Type B pancreatic cell (in vitro differentiated cells): ENCODE results near the gene CTNNA3. TPM values are rescaled to one million over a fixed set of nuclear protein-coding genes. Genes with fewer than 3 reads are reported as not detected.
"Not testable (repeated sequence)": the region's sequence is repeated elsewhere in the genome, so short reads cannot be mapped to it uniquely, and the experiment has no call there.

Source experiments
- DNase-seq: peaks from one replicate; pipeline ENCODE4 v3.0.0; 2021; ENCODE audit warnings: mixed read lengths; ENCODE audit not compliant: unreplicated experiment; ENCODE audit errors: extremely low spot score
- H3K27ac Mint-ChIP-seq: 2 replicates; pipeline ENCODE4 v1.8.0; 2021; ENCODE audit warnings: mild to moderate bottlenecking, mixed read lengths
- H3K27me3 Mint-ChIP-seq: 2 replicates; pipeline ENCODE4 v1.8.0; 2021; ENCODE audit warnings: mixed read lengths
- H3K36me3 Mint-ChIP-seq: 2 replicates; pipeline ENCODE4 v1.8.0; 2021; ENCODE audit warnings: mixed read lengths
- H3K4me1 Mint-ChIP-seq: one replicate; pipeline ENCODE4 v1.8.0; 2021; ENCODE audit warnings: mixed read lengths; ENCODE audit not compliant: unreplicated experiment
- H3K4me3 Mint-ChIP-seq: 2 replicates; pipeline ENCODE4 v1.8.0; 2021; ENCODE audit warnings: mild to moderate bottlenecking, mixed read lengths
- H3K9me3 Mint-ChIP-seq: 2 replicates; pipeline ENCODE4 v1.8.0; 2021; ENCODE audit warnings: mixed read lengths
- total RNA-seq: library from RNA; stranded (reverse); gene quantifications from 2 replicates; pipeline ENCODE4 v1.2.1, GENCODE V29; 2021; ENCODE audit warnings: low replicate concordance
- TF ChIP-seq, protein P1 (sequence below): fragments of 200-600 bp; sonication (generic); conservative IDR thresholded peaks from 2 replicates; pipeline ENCODE4 v1.5.0; 2021; ENCODE audit warnings: antibody characterized with exemption, mild to moderate bottlenecking

The CTNNA3 gene
- total RNA-seq, 1 donor from 2014 or later = 2.6 TPM

- H3K27me3 Mint-ChIP-seq = no peaks in the 10 kb centered on the region
- no peaks in the 10 kb centered on the region for H3K36me3 Mint-ChIP-seq
- H3K4me1 Mint-ChIP-seq = no peaks in the 10 kb centered on the region
- H3K27ac Mint-ChIP-seq = no peak overlapping the region
- H3K4me3 Mint-ChIP-seq = no peak overlapping the region
- peaks cover 5% of the 10 kb centered on the region for H3K9me3 Mint-ChIP-seq
- TF ChIP-seq, protein P1, sequence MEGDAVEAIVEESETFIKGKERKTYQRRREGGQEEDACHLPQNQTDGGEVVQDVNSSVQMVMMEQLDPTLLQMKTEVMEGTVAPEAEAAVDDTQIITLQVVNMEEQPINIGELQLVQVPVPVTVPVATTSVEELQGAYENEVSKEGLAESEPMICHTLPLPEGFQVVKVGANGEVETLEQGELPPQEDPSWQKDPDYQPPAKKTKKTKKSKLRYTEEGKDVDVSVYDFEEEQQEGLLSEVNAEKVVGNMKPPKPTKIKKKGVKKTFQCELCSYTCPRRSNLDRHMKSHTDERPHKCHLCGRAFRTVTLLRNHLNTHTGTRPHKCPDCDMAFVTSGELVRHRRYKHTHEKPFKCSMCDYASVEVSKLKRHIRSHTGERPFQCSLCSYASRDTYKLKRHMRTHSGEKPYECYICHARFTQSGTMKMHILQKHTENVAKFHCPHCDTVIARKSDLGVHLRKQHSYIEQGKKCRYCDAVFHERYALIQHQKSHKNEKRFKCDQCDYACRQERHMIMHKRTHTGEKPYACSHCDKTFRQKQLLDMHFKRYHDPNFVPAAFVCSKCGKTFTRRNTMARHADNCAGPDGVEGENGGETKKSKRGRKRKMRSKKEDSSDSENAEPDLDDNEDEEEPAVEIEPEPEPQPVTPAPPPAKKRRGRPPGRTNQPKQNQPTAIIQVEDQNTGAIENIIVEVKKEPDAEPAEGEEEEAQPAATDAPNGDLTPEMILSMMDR = no peak
- DNase-seq = no peak
Observed at GRCh38 chr10:66381045-66381444, 1315.0 kb downstream of the CTNNA3 start.

- TF ChIP-seq, protein P1 = no peak
- H3K27me3 Mint-ChIP-seq = no peaks in the 10 kb centered on the region
- H3K27ac Mint-ChIP-seq = no peak overlapping the region
- no peak overlapping the region for H3K4me3 Mint-ChIP-seq
- H3K4me1 Mint-ChIP-seq = no peaks in the 10 kb centered on the region
- peaks cover 4% of the 10 kb centered on the region for H3K9me3 Mint-ChIP-seq
- no peaks in the 10 kb centered on the region for H3K36me3 Mint-ChIP-seq
- no peak for DNase-seq
Observed at GRCh38 chr10:66378117-66378876, 1317.7 kb downstream of the CTNNA3 start.

GRCh38 chr10:66368146-66368545 lies 1327.8 kb downstream of the CTNNA3 start:
- Mint-ChIP-seq H3K4me1 (no peaks in the 10 kb centered on the region), H3K27ac (no peak overlapping the region), H3K9me3 (no peaks in the 10 kb centered on the region), H3K4me3 (no peak overlapping the region), H3K27me3 (no peaks in the 10 kb centered on the region), H3K36me3 (no peaks in the 10 kb centered on the region)
- TF ChIP-seq, protein P1 = no peak
- no peak for DNase-seq

DNA sequence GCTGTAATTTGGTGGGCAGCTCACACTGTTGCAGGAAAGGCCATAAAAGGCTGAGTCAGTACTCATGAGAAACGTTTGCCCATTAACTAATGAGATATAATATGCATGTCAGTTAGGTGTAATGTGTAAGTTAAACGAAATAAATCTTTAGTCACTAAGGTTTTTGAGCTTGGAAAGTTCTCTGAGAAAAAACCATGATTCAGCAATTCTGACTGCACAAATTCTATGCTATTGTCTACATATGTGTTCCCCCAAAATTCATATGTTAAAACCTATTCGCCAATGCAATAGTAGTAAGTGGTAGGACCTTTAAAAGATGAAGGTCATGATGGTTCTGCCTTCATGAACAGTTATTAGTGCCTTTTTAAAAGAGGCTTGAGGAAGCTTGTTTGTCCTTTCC lies 1329.8 kb downstream of the CTNNA3 start:
- TF ChIP-seq, protein P1 = no peak
- no peaks in the 10 kb centered on the region for H3K4me1 Mint-ChIP-seq
- no peak overlapping the region for H3K4me3 Mint-ChIP-seq
- H3K36me3 Mint-ChIP-seq = no peaks in the 10 kb centered on the region
- H3K9me3 Mint-ChIP-seq = no peaks in the 10 kb centered on the region
- no peak for DNase-seq
- no peaks in the 10 kb centered on the region for H3K27me3 Mint-ChIP-seq
- H3K27ac Mint-ChIP-seq = no peak overlapping the region

DNA sequence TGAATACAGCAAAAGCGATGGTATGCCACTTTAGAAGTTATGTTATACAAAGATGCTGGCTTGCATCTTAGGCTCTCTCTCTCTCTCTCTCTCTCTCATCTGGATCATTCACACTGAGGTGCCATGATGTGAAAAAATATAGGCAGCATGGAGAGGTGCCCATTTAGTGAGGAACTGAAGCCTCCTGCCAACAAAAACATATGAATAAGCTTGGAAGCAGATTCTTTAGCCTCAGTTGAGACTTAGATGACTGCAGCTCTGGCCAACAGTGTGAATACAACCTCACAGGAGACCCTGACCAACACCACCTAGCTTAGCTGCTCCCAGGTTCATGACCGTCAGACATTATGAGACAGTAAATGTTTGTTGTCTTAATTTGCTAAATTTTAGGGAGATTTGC lies 1330.3 kb downstream of the CTNNA3 start:
- no peak overlapping the region for H3K4me3 Mint-ChIP-seq
- no peaks in the 10 kb centered on the region for H3K4me1 Mint-ChIP-seq
- H3K36me3 Mint-ChIP-seq = no peaks in the 10 kb centered on the region
- no peaks in the 10 kb centered on the region for H3K9me3 Mint-ChIP-seq
- H3K27me3 Mint-ChIP-seq = no peaks in the 10 kb centered on the region
- no peak for DNase-seq
- no peak overlapping the region for H3K27ac Mint-ChIP-seq
- TF ChIP-seq, protein P1 = no peak

DNA sequence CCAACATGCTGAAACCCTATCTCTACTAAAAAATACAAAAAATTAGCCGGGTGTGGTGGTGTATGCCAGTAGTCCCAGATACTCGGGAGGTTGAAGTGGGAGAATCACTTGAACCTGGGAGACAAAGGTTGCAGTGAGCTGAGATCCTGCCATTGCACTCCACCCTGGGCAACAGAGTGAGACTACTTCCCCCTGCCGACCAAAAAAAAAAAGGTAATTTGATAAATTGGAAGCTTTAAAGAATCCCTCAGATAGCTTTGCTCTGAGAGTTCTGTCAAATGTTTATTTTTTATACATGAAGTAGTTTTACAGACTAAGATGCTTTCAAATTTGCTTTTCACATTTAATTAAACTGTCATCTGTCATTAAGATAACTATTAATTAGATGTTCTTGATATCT lies 1333.5 kb downstream of the CTNNA3 start:
- H3K36me3 Mint-ChIP-seq = no peaks in the 10 kb centered on the region
- no peak overlapping the region for H3K4me3 Mint-ChIP-seq

DNA sequence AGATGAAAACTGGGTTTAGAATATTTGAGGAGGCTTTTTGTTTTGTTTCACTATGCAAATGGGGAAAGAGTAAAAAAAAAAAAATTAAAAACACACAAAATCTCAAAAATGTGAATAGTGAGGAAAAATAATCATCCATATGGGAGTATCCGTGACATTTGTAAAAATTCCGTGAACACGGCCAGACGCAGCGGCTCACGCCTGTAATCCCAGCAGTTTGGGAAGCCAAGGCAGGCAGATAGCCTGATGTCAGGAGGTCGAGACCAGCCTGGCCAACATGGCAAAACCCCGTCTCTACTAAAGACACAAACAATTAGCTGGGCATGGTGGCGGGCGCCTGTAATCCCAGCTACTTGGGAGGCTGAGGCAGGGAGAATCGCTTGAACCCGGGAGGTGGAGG lies 1342.2 kb downstream of the CTNNA3 start:
- not testable (repeated sequence) for H3K36me3 Mint-ChIP-seq, H3K27ac Mint-ChIP-seq, H3K4me3 Mint-ChIP-seq, H3K4me1 Mint-ChIP-seq, H3K9me3 Mint-ChIP-seq, DNase-seq, H3K27me3 Mint-ChIP-seq

More for the DNA sequence above, 1333.5 kb downstream of the CTNNA3 start:
- Mint-ChIP-seq H3K9me3 (no peaks in the 10 kb centered on the region), H3K27me3 (no peaks in the 10 kb centered on the region), H3K4me1 (no peaks in the 10 kb centered on the region), H3K27ac (no peak overlapping the region)
- DNase-seq = no peak
- TF ChIP-seq, protein P1 = no peak
